Immature natural killer cell (primary cell): ENCODE measurements around the gene GRIN3B. TPM values are rescaled to one million over a fixed set of nuclear protein-coding genes. Genes with fewer than 3 reads are reported as not detected.

Source experiments
- DNase-seq, 3 donors: peaks; one replicate each; pipeline ENCODE4 v3.0.0; 2022; ENCODE audit warnings: mixed read lengths in 1 of 3
- H3K27ac Mint-ChIP-seq, 6 donors: one replicate each; pipeline ENCODE4 v1.8.0; 2020; ENCODE audit warnings: mixed read lengths in 6 of 6, mild to moderate bottlenecking in 5 of 6, inconsistent platforms in 4 of 6, moderate library complexity in 3 of 6
- H3K27me3 Mint-ChIP-seq, 3 donors: one replicate each; pipeline ENCODE4 v1.8.0; 2020 to 2021; ENCODE audit warnings: low read depth in 3 of 3, mild to moderate bottlenecking in 3 of 3, mixed read lengths in 3 of 3, moderate library complexity in 3 of 3, inconsistent platforms in 1 of 3
- H3K36me3 Mint-ChIP-seq, 3 donors: one replicate each; pipeline ENCODE4 v1.8.0; 2020; ENCODE audit warnings: mixed read lengths in 3 of 3, inconsistent platforms in 2 of 3, mild to moderate bottlenecking in 2 of 3
- H3K4me1 Mint-ChIP-seq, 2 donors: one replicate each; pipeline ENCODE4 v1.8.0; 2020; ENCODE audit warnings: inconsistent platforms in 2 of 2, mild to moderate bottlenecking in 2 of 2, mixed read lengths in 2 of 2, moderate library complexity in 1 of 2
- H3K4me3 Mint-ChIP-seq, 5 donors: one replicate each; pipeline ENCODE4 v1.8.0; 2020; ENCODE audit warnings: mild to moderate bottlenecking in 5 of 5, mixed read lengths in 5 of 5, inconsistent platforms in 3 of 5, moderate library complexity in 3 of 5
- H3K9me3 Mint-ChIP-seq, 6 donors: one replicate each; pipeline ENCODE4 v1.8.0; 2020; ENCODE audit warnings: mild to moderate bottlenecking in 6 of 6, mixed read lengths in 6 of 6, inconsistent platforms in 4 of 6, moderate library complexity in 3 of 6
- polyA plus RNA-seq, 3 donors: library from polyadenylated mRNA; unstranded; fragments of 300-500 nt; fragmentation: Illumina TruSeq; gene quantifications; one replicate each; pipeline ENCODE4 v1.2.3, GENCODE V29; 2021

GRIN3B gene
- polyA plus RNA-seq, 3 donors from 2014 or later: not detected

DNA sequence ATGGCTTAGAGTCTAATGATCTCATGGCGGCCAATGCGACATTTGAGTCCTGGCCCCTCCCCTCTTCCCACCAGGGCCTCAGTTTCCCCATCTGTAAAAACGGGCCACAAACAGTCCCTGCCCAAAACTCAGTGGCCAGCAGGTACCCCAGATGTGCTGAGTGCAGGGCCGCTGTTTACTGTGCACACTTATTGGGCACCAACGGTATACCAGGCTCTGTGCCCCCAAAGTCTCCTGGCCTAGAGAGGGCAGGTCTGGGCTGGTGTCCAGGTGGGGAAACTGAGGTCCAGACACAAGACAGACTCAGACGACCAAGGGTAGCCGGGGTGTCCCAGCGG is 39.6 kb upstream of the GRIN3B start:
- H3K27ac Mint-ChIP-seq: no peak overlapping the region
- H3K4me3 Mint-ChIP-seq: no peak overlapping the region
- no peak for DNase-seq

DNA sequence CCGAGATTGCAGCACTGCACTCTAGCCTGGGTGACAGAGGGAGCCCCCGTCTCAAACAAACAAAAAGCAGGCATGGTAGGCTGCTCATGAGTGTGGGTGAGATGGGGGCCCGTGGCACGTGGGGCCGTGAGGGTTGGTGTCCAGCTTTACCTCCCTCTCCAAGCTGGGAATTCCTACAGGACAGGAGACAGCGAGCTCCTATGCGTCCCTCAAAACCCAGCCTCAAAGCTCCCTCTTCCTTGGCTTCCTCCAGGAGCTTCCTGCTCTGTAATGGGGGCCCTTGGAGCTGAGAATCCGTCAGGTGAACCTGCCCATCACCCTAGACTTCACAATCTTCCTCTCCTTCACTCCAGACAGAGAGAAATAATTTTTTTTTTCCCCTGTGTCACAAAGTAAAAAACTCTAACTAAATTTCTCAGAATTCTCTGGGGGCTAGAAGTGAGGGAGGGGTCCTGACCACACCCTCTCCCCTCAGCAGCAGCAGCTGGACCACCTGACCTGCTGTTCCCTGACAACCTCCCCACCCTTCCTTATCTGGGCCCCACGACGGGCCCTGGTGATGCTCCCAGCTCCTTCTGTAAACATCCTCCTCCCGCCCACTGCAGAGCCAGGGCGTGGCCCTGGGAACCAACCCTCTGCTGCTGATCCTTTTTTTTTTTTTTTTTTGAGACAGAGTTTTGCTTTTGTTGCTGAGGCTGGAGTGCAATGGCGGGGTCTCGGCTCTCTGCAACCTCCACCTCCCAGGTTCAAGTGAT is 38.2 kb upstream of the GRIN3B start:
- Mint-ChIP-seq H3K27ac (no peak overlapping the region), H3K27me3 (no peaks in the 10 kb centered on the region), H3K4me3 (no peak overlapping the region), H3K9me3 (peaks cover 0 to 2% (median 0%) of the 10 kb centered on the region in 6 donors), H3K36me3 (peaks cover 4 to 8% (median 7%) of the 10 kb centered on the region in 3 donors), H3K4me1 (peaks cover 0 to 2% of the 10 kb centered on the region in 2 donors)
- no peak for DNase-seq

More for the DNA sequence above, 39.6 kb upstream of the GRIN3B start:
- H3K36me3 Mint-ChIP-seq: peaks cover 4 to 5% (median 4%) of the 10 kb centered on the region in 3 donors
- H3K9me3 Mint-ChIP-seq: no peaks in the 10 kb centered on the region
- no peaks in the 10 kb centered on the region for H3K27me3 Mint-ChIP-seq
- H3K4me1 Mint-ChIP-seq: peaks cover 0 to 2% of the 10 kb centered on the region in 2 donors

DNA sequence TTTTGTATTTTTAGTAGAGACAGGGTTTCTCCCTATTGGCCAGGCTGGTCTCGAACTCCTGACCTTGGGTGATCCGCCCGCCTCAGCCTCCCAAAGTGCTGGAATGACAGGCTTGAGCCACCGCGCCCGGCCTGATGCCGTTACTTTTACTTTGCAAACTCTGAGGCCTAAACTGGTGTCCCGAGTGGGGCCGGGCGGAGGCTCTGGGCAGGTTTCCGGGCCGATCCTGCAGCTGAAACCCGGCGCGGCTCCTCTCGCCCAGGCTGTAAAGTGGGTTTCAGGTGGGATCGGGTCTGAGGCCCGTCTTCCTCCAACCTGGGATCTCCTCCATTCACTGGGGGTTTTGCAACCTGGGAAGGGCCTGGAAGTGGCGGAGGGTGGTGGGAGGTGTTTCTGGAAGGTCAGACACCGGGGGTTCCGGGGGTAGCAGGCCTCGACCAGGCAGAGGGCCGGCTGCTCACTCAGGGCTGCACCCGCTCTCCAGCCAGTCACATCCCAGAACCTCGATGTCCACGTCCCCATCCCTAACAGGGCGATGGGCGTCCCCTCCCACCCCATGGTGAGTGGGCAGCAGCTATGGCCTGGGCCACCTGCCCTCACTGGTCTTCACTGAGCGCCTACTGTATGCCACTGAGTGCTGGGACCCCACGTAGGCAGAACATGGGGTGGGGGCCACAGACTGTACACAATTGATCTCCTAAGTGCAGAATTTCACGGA is 37.4 kb upstream of the GRIN3B start:
- Mint-ChIP-seq H3K4me1 (peaks cover 0 to 2% of the 10 kb centered on the region in 2 donors), H3K4me3 (no peak overlapping the region), H3K27me3 (peaks cover 0 to 3% (median 0%) of the 10 kb centered on the region in 3 donors), H3K27ac (no peak overlapping the region), H3K36me3 (peaks cover 4 to 13% (median 7%) of the 10 kb centered on the region in 3 donors), H3K9me3 (peaks cover 0 to 2% (median 0%) of the 10 kb centered on the region in 6 donors)
- DNase-seq: no peak

DNA sequence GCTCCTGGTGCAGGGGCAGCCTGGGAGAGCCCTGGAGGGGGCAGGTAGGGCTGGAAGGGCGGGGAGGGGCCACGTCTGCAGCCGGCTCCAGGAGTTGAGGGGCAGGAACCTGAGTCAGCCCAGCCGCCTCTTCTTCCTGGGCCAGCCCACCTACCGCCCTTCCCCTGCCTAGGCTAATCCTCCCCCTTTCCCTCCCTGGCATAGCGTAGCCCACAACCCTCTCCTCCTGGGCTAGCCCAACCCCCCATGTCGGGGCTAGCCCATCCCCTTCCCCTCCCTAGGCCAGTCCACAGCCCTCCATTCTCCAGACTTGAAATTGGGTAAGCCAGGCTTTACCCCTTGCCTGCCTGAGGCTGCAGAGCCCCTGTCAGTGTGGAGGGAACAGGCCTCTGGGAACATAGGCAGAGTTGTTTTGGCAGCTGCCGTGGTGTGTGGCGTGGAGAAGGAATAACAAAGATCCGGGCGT is 36.7 kb upstream of the GRIN3B start:
- H3K9me3 Mint-ChIP-seq: peaks cover 0 to 2% (median 0%) of the 10 kb centered on the region in 6 donors
- H3K4me1 Mint-ChIP-seq: peaks cover 0 to 2% of the 10 kb centered on the region in 2 donors
- H3K27ac Mint-ChIP-seq: no peak overlapping the region
- H3K4me3 Mint-ChIP-seq: no peak overlapping the region
- DNase-seq: no peak
- peaks cover 0 to 3% (median 0%) of the 10 kb centered on the region in 3 donors for H3K27me3 Mint-ChIP-seq
- H3K36me3 Mint-ChIP-seq: peaks cover 7 to 13% (median 7%) of the 10 kb centered on the region in 3 donors

DNA sequence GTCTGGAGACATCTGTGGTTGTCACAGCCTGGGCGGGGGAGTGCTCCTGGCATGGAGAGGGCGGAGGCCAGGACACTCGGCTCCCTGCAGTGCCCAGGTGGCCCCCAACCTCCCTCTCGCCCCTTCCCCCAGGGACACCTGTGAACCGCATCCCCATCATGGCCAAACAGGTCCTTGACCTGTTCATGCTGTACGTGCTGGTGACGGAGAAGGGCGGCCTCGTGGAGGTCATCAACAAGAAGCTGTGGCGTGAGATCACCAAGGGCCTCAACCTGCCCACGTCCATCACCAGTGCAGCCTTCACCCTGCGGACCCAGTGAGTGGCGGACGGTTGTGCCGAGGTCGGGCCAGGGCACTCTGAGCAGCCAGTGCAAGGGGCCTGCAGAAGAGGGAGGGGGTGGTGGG is 36.1 kb upstream of the GRIN3B start:
- no peak overlapping the region for H3K4me3 Mint-ChIP-seq
- H3K27me3 Mint-ChIP-seq: peaks cover 0 to 3% (median 0%) of the 10 kb centered on the region in 3 donors
- peaks cover 0 to 2% of the 10 kb centered on the region in 2 donors for H3K4me1 Mint-ChIP-seq
- no peak overlapping the region for H3K27ac Mint-ChIP-seq
- H3K9me3 Mint-ChIP-seq: peaks cover 0 to 2% (median 0%) of the 10 kb centered on the region in 6 donors
- peaks cover 7 to 13% (median 8%) of the 10 kb centered on the region in 3 donors for H3K36me3 Mint-ChIP-seq
- no peak for DNase-seq

DNA sequence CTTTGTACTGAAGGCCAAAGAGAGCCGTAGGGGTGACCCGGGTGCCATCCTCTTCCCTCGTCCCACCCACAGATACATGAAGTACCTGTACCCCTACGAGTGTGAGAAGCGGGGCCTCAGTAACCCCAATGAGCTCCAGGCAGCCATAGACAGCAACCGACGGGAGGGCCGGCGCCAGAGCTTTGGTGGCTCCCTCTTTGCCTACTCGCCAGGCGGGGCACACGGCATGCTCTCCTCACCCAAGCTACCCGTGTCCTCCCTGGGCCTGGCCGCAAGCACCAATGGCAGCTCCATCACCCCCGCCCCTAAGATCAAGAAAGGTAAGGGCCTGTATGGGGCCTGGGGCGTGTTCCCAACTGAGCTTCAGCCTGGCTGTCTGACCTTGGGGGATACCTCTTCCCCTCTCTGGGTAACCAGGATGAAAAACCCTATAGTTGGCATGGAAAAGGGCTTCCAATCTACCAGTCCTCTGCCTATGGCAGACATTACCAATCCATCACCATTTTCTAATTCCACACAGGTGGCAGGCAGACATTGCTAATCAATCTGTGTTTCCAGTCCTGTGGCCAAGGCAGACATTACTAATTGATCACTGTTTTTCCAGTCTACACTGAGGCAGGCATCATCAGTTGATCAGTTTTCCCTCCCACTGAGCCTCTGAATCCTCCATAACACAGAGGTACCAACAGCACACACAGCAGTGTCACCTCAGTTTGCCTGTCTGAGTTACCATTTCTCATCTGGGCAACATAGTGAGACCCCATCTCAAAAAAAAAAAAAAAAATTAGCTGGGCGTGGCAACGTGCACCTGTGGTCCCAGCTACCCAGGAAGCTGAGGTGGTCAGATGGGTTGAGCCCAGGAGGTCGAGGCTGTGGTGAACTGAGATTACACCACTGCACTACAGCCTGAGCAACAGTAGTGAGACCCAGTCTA is 35.2 kb upstream of the GRIN3B start:
- H3K27ac Mint-ChIP-seq: no peak overlapping the region
- no peak overlapping the region for H3K4me3 Mint-ChIP-seq
- H3K9me3 Mint-ChIP-seq: peaks cover 0 to 2% (median 0%) of the 10 kb centered on the region in 6 donors
- no peak for DNase-seq
- H3K27me3 Mint-ChIP-seq: peaks cover 0 to 3% (median 0%) of the 10 kb centered on the region in 3 donors
- peaks cover 7 to 13% (median 8%) of the 10 kb centered on the region in 3 donors for H3K36me3 Mint-ChIP-seq
- peaks cover 0 to 2% of the 10 kb centered on the region in 2 donors for H3K4me1 Mint-ChIP-seq

DNA sequence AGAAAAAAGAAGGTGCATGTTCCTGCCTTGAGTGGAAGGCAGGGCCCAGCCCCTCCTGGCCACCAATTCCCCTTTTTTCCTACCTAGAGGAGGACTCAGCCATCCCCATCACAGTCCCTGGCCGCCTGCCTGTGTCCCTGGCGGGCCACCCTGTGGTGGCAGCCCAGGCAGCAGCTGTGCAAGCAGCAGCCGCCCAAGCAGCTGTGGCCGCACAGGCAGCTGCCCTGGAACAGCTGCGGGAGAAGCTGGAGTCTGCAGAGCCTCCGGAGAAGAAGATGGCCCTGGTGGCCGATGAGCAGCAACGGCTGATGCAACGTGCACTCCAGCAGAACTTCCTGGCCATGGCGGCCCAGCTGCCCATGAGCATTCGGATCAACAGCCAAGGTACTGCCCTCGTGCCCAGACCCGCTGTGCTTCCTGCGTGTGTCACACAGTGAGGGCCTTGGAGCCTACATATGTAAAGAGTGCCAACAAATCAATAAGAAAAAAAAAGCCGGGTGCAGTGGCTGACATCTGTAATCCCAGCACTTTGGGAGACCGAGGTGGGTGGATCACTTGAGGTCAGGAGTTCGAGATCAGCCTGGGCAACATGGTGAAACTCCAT is 33.6 kb upstream of the GRIN3B start:
- peaks cover 0 to 6% (median 0%) of the 10 kb centered on the region in 3 donors for H3K27me3 Mint-ChIP-seq
- H3K4me1 Mint-ChIP-seq: peaks cover 0 to 2% of the 10 kb centered on the region in 2 donors
- H3K36me3 Mint-ChIP-seq: peaks cover 14 to 22% (median 16%) of the 10 kb centered on the region in 3 donors
- no peak for DNase-seq
- H3K9me3 Mint-ChIP-seq: peaks cover 0 to 5% (median 3%) of the 10 kb centered on the region in 6 donors
- no peak overlapping the region for H3K4me3 Mint-ChIP-seq
- H3K27ac Mint-ChIP-seq: no peak overlapping the region

DNA sequence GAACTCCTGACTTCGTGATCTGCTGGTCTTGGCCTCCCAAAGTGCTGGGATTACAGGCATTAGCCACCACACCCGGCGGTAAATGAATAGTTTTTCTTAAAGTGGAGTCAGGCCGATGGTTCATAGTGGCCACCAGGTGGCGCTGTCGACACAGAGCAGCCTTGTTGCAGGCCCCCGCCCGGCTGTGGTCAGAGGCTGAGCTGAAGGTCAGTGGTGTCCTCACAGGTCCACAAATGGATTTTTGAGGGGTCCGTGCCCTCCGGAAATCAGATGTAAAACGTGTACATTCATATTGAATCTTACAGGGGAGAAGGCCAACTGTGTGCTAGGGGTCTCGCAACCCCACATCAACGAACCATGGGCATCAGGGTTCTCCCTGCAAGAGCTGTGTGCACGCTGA is 29.5 kb upstream of the GRIN3B start:
- H3K36me3 Mint-ChIP-seq: peaks cover 10 to 24% (median 17%) of the 10 kb centered on the region in 3 donors

DNA sequence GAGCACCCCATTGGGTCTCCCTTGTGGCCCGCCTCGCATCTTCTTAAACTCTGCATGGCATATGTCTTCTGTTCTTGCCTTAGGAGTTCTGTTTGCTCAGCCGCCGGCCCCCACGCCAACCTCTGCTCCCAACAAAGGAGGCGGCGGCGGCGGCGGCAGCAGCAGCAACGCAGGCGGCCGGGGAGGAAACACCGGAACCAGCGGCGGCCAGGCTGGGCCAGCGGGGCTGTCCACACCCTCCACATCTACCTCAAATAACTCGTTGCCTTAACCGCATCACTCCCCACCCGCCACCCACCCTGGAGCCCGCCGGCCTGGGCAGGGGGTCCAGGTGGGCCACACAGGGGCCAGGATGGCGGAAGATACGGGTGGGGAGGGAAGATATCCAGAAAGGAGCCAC is 28.4 kb upstream of the GRIN3B start:
- no peak overlapping the region for H3K27ac Mint-ChIP-seq

More for the DNA sequence above, 29.5 kb upstream of the GRIN3B start:
- Mint-ChIP-seq H3K4me3 (no peak overlapping the region), H3K9me3 (peaks cover 0 to 5% (median 3%) of the 10 kb centered on the region in 6 donors), H3K27ac (peak overlapping the region in 1 of 6 donors; percentile 45), H3K27me3 (peaks cover 0 to 6% (median 2%) of the 10 kb centered on the region in 3 donors), H3K4me1 (no peaks in the 10 kb centered on the region)
- no peak for DNase-seq

DNA sequence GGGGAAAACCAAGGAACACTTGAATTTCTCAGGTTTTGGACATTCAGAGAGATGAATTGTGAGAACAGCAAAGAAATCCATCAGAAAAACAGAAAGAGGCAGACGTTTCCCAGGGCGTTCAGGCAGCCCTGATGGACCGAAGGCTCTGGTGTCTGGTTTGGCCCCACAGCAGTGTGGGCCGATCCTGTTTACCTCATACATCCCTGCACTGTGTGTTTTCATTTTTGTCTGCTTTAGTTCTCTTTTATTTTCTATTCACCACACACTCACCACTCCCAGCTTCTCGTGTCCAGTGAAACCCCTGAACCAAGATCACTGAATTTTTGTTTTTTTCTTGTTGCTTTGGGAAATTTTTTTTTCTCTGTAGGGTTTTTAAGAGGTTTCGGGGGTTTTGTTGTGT is 27.9 kb upstream of the GRIN3B start:
- H3K27me3 Mint-ChIP-seq: peaks cover 0 to 4% (median 2%) of the 10 kb centered on the region in 3 donors
- H3K36me3 Mint-ChIP-seq: peaks cover 10 to 17% (median 14%) of the 10 kb centered on the region in 3 donors
- H3K9me3 Mint-ChIP-seq: peaks cover 0 to 5% (median 3%) of the 10 kb centered on the region in 6 donors
- DNase-seq: no peak
- no peaks in the 10 kb centered on the region for H3K4me1 Mint-ChIP-seq
- H3K27ac Mint-ChIP-seq: no peak overlapping the region
- H3K4me3 Mint-ChIP-seq: no peak overlapping the region

More for the DNA sequence above, 28.4 kb upstream of the GRIN3B start:
- peaks cover 0 to 5% (median 3%) of the 10 kb centered on the region in 6 donors for H3K9me3 Mint-ChIP-seq
- no peak overlapping the region for H3K4me3 Mint-ChIP-seq
- no peak for DNase-seq
- no peaks in the 10 kb centered on the region for H3K4me1 Mint-ChIP-seq
- peaks cover 0 to 6% (median 2%) of the 10 kb centered on the region in 3 donors for H3K27me3 Mint-ChIP-seq
- peaks cover 10 to 20% (median 14%) of the 10 kb centered on the region in 3 donors for H3K36me3 Mint-ChIP-seq

DNA sequence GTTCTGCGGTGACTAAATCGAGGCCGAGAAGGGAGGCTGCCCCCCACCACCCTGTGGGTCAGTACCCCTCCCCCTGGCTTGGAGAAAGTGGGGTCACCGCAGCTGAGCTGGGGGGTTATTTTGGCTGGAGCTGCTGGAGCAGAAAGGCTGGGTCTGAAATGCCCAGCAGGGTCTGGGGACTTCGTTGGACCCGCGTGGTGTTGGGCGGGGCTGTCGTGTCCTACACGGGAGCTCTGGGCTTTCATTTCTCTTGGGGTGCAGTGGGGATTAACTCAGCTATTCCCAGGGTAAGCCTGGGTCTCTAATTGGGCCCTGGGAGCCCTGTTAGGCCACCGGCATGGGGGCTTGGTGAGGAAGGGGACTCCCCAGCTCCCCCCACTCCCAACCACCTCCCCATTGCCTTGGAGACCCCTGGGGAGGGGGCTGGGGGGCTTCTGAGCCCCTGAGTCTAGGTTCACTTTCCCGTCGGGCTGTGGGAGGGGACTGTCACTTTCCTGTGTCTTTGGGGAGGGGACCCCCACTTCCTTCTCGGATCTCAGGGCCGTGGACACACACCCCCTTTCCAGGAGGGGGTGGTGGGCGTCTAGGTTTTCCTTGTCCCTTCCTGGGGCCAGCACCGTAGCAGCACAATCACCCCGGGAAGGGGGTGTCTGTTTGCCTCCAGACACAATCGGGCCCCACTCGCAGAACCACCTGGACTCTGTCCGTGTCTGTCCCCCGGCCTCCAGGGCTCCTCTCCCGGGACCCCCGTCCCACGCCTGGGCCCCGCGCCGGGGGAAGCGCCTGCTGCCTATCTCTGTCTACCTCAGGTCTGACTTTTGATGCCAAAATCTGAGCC is 26.3 kb upstream of the GRIN3B start:
- Mint-ChIP-seq H3K4me3 (no peak overlapping the region), H3K27me3 (peaks cover 1 to 3% (median 2%) of the 10 kb centered on the region in 3 donors), H3K9me3 (peaks cover 0 to 5% (median 3%) of the 10 kb centered on the region in 6 donors), H3K36me3 (peaks cover 6 to 15% (median 14%) of the 10 kb centered on the region in 3 donors), H3K4me1 (no peaks in the 10 kb centered on the region), H3K27ac (no peak overlapping the region)
- DNase-seq: no peak
